ENCODE measurements around the gene ADAT1.
"Not testable (repeated sequence)": the region's sequence is repeated elsewhere in the genome, so short reads cannot be mapped to it uniquely, and the experiment has no call there.

Gene ADAT1

DNA sequence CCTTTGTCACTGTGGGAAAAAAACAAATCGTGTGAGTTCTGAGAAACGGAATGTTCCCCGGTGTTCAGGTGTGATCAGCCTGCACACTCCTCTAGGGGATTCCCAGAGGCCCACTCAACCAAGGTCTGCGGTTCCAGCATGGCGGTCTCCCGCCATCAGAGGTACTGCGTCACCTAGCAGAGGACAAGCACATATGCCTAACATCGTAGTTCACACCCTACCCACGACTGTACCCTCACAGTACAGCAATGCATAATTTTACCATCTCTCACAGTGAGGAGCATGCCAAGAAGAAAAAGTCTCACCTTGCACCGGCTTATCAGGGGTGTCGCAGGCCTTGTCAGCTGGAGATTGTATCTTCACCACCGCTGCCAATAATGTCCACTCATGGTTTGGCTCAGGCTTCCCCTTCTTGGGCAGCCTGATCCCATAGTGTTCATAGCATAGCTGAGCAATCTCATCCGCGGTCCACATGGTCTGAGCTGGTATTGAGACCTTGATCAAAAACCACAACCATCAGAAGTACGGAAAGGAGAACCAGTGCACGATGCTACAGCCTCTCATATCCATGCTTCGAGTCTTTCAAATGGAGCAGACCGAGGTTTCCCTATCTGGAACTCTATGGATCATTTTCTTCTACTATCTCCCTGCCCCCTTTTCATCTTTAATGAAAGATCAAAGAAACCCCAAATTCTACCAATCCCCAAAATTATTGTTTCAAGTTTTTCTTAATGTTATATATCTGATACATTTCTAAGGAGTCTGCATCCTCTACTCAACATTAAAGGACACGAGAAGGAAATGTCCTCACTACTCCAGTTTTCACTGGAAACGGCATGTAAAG is 2.5 kb downstream of the ADAT1 start:
- peak in 1 of 2 donors; percentile 18 for DNase-seq (ENCODE audit: extremely low read depth in 1 of 2, low read depth in 1 of 2)

DNA sequence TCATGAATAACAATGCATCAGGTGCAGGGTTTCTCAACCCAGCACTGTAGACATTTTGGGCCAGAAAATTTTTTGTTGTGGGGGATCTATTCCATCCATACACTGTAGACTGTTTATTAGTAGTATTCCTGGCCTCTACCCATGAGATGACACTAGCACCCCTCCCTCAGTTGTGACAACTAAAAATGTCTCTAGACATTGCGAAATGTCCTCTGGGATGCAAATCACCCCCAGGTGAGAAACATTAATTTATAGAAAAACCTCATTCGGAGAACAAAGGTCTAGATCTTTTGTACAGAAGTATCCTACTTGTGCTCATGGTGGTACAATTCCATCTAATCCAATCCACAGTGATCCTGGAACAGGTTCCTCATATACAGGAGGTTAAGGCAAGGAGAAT is 4.3 kb downstream of the ADAT1 start:
- no peak for DNase-seq (ENCODE audit: extremely low read depth in 1 of 2, low read depth in 1 of 2)

DNA sequence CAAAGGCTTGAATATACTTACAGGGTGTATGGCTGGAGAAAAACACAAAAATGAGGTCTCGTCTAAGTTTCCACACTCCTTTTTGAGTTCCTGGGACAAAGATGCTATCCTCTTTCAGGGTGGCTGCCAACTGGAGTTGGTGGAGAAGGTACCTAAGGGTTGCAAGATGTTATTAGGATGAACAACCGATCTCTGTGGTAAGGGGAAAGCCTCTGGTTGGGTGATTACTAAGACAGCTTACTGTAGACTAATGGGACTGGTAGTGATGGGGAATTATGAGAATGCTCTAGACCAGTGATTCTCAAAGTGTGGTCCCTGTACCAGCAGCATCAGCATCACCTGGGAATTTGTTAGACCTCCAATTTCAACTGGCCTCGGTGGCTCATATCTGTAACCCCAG is 6.0 kb downstream of the ADAT1 start:
- DNase-seq (ENCODE audit: extremely low read depth in 1 of 2, low read depth in 1 of 2) = no peak

DNA sequence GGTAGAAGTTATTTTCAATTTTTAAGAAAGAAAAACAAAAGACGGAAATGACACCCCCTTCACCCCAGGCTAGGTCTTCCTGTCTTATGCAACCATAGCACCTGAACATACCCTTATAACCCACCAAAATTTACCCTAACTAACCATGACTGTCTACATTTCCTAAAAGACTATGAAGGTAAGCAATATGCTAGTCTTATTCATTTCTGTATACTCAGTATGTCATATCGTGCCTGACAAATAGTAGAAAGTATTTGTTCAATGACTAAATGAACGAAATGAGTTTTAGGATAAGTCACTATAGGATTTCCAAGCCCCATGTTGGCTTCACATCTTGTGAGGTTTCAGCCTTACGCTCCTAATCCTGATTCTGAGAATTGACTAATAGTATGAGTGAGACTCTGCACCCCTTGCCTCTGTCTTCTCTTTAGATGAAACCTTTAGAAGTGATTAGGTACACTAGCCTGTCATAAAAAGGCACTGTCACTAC is 6.5 kb downstream of the ADAT1 start:
- no peak for DNase-seq (ENCODE audit: extremely low read depth in 1 of 2, low read depth in 1 of 2)

DNA sequence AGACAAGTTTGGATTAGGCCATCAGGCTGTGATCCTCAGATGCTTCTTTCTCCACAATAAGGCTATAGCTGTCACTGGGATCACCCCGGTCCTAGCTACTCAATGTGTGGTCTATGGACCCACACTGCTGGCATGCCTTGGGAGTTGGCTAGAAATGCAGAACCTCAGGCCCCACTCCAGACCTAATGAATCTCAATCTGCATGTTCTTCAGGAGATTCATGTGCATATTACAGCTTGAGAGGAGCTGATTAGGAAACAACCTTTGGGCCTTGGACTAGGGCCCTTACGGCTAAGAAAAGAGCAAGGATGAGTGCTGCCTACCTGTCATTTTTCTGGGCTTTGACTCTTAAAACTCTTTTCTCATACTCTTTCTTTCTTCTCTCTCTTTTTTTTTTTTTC is 7.5 kb downstream of the ADAT1 start:
- DNase-seq (ENCODE audit: extremely low read depth in 1 of 2, low read depth in 1 of 2) = no peak

DNA sequence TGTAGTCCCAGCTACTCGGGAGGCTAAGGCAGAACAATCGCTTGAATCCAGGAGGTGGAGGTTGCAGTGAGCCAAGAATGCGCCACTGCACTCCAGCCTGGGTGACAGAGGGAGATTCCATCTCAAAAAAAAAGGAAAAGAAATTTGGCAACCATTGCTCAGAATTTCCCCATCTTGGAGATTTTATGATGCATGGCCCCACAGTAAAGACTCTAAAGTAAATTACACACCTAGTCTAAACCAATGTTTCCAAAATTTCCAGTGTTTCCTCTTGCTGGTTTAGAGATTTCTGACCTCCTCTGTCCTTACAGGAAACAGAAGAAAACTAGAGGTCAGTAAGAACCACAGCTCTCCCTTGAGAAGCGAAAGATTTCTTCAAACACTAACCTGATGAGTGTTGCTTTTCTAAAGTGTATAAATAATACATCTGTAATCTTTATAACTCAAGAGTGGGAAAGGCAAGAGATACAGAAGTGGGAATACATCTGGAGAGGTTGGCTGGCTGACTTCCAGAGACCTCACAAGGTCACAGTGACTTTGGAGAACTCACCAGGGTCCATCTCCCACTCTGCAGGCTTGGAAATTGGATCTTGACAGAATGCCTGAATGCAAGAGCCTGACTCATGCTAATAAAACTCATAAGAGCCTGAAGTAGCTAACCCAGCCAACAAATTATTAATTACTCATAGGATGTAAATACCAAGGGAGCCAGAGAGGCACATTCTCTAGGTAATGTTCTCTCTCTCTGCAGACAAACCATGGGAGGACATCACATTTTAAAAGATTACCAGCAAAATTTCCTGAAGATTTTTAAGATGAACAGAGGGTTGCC is 8.8 kb downstream of the ADAT1 start:
- DNase-seq (ENCODE audit: extremely low read depth in 1 of 2, low read depth in 1 of 2) = no peak

DNA sequence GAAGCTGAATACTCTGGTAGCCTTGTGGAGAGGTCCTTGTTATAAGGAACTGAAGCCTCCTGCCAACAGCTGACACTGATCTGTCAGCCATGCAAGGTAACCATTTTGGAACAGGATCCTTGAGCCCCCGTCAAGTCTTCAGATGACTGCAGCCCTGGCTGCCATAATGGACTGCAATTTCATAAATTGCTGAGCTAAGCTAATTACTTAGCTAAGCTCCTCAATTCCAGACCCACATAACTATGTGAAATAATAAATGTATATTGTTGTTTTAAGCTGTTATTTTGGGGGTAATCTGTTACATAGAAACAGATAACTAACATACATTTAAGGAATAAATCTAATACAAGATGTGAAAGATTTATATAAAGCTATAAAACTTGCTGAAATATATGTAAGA is 16.6 kb downstream of the ADAT1 start:
- DNase-seq (ENCODE audit: extremely low read depth in 1 of 2, low read depth in 1 of 2) = no peak

DNA sequence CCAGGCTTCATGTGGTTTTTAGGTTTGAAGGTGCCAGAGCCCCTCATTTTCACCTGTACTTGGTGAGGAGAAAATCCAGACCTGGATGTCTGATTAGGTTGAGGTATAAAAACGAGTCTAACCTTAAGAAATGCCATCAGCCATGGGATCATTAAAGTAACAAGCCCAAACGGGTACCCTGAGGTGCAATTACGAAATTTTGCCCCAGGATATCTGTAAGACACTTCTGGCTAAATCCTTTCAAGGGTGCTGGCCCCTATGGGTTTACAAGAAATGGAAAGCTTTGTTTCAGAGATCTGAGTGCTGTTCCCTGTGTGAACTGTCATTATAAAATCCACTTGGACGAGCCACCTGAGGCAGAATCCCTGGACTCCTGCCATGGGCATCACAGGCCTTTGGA is 19.8 kb downstream of the ADAT1 start:
- DNase-seq (ENCODE audit: extremely low read depth in 1 of 2, low read depth in 1 of 2) = no peak

DNA sequence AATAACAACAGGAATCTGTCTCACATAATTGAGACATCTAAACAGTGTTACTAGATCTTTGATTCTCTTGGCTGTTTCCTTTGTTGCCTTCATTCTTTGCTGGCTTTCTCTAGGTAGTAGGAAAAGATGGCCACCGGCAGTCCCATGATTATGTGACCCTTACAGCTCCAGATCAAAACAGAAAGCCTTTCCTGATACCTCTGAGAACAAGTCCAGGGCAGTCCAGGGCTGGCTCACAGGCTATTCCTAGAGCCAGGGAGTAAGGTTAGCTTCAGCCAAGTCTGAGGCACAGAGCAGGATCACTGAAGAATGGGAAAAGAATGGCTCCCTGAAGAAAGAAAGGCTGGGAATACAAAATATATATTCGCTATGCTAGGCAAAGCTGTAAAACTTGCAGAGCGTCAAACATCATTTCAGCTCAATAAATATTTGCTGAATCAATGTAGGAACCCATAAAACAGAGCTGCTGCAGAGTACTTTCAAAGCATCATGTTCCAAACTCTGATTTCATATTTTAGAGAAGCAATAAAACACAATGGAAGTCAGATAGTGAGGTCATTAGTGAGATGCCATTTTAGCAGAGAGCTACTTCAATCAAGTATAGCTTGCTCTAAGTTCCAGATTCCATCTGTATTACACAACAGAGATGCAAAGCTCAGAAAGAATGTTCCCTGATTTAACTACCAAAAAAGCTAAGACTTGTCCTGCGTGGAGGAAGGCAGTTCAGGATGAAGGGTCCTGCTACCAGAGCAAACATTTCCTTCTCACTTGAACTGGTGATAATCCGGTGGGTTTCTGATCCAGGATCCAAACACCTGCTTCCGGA is 23.4 kb downstream of the ADAT1 start:
- DNase-seq (ENCODE audit: extremely low read depth in 1 of 2, low read depth in 1 of 2) = no peak

DNA sequence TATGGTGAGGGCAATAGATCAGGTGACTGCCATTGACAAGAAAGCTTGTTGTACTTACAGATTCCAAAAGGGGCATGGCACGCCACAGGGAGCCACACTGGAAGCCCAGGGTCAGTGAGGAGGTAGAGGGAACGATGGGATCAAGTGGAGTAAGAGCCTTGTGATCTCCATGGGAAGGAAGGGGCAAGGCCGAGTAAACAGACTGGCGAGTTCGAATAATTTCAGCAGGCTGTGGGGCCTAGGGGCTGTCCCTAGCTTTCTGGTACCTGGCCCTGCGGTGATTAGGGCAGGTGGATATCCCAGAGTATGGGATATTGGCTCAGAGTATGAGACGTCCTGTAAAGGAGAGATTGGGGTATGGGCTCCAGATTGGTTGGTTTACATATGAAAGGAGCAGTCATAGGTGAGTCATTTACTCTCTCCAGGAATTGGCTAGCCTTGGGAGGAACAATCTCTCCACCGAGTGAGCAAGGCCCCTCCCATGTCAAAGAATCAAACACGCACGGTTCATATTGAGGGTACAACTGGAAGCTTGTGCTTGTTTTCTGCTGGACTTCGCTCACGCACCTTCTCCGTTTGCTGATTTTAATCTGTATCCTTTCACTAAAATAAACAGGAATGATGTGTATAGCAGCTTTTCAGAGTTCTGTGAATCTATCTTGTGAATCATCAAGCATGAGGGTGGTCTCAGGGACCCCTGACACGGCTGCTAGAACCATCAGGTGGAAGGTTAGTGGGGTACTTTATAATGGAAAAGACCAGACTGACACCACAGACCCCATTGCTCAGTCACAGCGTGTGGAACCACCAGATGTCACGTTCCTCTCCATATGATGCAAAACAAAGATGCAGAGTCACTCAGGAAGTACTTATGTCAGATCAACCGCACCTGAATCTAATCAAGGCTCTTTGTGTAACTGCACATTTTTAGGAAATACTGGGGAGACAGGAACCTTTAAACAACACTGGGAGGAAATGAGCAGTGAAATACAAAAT is 29.0 kb downstream of the ADAT1 start:
- DNase-seq (ENCODE audit: extremely low read depth in 1 of 2, low read depth in 1 of 2) = no peak

DNA sequence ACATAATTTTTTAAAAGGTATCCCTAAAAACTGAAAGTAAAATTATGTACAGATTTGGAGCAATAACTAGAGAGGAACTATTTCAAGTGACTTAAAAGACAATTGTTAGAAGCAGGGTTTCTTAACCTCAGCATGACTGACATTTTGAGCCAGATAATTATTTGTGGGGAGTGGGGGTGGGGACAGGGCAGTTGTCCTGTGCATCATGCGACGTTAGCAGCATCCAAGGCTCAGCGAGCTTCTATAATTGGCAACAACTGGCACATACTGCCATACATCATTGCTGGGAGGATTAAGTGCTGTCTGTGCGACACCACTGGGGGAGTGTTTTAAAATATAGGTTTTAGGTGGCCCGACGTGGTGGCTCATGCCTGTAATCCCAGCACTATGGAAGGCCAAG is 29.8 kb downstream of the ADAT1 start:
- DNase-seq (ENCODE audit: extremely low read depth in 1 of 2, low read depth in 1 of 2) = no peak

DNA sequence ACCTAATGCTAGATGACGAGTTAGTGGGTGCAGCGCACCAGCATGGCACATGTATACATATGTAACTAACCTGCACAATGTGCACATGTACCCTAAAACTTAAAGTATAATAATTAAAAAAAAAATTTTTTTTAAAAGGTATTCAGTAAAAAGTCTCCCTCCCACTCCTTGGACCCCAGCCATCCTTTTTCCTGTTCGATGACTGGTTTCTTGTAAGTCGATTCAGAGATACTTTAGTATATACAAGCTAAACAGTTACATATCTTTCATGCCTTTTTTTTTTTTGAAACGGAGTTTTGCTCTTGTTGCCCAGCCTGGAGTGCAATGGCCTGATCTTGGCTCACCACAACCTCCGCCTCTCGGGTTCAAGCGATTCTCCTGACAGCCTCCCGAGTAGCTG is 31.2 kb downstream of the ADAT1 start:
- DNase-seq (ENCODE audit: extremely low read depth in 1 of 2, low read depth in 1 of 2) = not testable (repeated sequence)

DNA sequence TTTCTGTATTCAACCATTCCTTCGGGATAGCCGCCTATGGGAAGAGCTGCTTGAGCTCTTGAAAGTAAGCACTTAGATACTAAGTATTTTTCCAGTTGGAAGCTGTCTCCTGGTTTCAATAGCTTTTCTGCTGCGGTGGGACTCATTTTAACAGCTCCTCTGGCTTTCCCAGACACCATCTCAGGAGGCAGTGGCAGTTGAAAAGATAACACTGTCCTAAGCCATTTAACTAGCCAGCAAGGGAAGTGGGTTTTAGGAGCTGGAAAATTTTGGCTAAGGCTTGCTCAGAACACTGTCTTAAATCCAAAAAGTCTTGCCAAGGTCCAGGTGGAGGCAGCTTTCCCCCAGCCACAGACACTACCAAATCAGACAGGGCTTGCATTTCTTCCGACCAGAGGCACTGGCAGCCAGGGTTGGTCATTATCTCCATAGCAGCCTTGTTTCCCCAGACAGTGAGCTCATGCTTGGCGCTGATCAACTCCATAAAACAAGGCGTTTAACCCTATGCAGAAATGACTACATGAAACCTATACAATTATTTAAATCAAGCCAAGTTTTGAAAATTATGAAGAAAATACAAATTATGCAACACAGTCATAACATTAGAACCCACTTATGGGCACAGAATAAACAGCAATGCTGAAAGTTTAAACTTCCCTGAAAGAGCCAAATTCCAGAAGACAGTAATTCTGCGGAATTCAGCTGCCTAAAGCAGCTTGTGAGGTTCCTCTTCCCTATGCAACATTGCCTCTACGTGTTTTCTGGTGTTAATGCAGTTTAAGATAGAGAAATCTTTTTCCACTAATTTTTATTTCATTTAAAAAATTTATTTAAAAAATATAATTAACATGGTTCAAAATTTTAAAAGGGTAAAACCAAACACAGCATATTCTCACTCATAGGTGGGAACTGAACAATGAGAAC is 31.9 kb downstream of the ADAT1 start:
- no peak for DNase-seq (ENCODE audit: extremely low read depth in 1 of 2, low read depth in 1 of 2)

DNA sequence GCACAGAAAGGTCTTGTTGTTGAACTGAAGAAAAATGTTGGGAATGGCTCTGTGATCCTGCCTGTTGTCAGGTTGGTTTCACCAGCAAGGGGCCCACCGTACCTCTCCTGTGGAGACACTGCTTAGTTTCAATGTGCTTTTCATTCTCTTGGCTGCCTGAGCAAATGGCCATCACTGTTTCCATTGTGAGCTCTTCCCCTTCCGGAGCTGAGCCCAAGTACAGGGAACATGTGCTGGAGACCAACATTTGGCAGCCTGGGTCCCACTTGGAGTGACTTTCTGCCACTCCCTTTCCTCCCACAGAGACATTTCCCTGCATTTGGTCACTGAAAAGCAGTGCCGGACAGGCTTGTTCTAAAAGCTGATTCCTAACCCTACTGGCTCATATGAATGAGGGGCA is 33.8 kb downstream of the ADAT1 start:
- no peak for DNase-seq (ENCODE audit: extremely low read depth in 1 of 2, low read depth in 1 of 2)

DNA sequence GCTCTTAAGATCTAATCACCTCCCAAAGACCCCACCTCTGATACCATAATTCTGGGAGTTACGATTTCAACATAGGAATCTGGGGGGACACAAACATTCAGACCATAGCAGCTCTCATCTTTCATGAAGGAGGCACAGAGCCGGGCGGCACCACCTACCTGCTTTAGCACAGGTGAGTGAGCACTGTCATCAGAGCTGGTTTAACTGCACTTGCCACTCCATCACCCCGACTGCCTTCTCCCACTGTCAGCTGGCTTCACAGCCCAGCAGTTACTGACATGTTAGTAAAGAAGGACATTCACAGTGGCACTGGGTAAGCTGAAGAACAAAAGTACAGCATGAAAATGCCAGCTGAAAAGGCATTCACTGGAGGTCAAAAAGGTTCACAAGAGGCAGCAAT is 34.4 kb downstream of the ADAT1 start:
- DNase-seq (ENCODE audit: extremely low read depth in 1 of 2, low read depth in 1 of 2) = no peak

DNA sequence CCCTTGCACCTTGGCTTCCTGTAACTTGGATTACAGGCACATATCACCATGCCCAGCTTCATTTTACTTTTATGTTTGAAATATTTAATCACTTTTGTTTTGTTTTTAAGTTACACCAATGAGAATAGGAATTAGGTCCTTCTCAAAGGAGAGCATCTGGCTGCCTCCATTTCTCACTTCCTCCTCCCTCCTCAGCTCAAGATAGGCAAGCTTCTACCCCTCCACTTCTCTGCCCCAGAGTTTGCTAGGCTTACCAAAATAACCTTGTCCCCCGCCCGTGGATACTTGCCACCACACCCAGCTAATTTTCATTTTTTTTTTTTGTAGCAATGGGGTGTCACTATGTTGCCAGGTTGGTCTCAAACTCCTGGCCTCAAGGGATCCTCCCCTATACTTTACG is 39.0 kb downstream of the ADAT1 start:
- DNase-seq (ENCODE audit: extremely low read depth in 1 of 2, low read depth in 1 of 2) = no peak

DNA sequence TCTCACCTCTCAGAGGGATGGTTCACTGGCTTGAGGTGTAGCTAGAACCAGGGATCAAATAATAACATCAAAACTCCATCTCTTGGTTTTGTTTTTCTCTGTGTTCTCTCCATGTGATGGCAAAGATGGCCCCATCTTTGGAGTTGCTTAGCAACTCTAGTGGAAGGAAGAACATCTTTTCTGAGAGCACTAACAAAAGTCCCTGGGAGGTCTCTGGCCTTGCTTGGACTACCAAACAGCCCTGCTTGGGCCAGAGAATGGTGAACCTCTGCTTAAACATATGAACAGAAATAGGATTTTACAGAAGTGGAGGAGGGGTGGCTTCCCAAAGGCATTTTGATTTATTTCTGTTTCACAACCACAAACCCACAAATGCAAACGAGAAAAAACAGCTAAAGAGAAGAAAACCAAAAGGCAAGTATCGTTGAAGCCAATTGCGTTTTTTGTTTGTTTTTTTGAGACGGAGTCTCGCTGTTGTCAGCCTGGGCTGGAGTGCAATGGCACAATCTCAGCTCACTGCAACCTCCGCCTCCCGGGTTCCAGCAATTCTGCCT is 43.7 kb downstream of the ADAT1 start:
- no peak for DNase-seq (ENCODE audit: extremely low read depth in 1 of 2, low read depth in 1 of 2)

DNA sequence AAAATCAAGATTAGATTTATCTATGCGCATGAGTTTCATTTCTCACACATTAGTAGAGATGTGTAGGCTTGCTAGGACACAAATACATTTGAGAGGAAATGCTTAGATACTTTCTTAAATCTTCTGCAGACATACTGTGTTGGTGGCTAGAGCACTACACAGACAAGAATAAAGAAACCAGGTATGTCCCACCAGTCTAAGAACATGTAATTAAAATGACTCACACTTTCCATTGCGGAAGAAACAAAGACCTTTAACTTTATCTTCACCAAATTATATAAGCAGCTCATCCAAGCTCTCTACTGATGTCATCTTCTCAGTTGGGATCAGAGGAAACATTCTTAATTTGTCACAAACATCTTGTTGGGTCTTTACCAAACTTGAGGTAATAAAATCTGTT is 44.4 kb downstream of the ADAT1 start:
- no peak for DNase-seq (ENCODE audit: extremely low read depth in 1 of 2, low read depth in 1 of 2)

DNA sequence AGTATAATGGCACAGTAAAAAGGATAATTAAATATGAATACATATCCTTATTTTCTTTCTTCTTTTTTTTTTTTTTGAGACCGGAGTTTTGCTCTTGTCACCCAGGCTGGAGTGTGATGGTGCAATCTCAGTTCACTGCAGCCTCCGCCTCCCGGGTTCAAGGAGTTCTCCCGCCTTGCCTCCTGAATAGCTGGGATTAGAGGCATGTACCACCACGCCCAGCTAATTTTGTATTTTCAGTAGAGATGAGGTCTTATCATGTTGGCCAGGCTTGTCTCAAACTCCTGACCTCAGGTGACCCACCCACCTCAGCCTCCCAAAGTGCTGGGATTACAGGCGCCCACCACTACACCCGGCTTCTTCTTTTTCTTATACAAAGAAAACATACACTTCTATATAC is 44.9 kb downstream of the ADAT1 start:
- no peak for DNase-seq (ENCODE audit: extremely low read depth in 1 of 2, low read depth in 1 of 2)
